ENCODE data around the gene ZNF784. TPM values are rescaled to one million over a fixed set of nuclear protein-coding genes. Genes with fewer than 3 reads are reported as not detected.
A peak's percentile ranks its signal among the peaks of the same experiment; 100 is the strongest.

ZNF784 gene
- total and polyA plus RNA-seq, 2 of the 4 experiments (the other 2 are of a cell fraction): 2.5 to 3.7 TPM

- 97% methylated on average over 30 of the region's 38 CpGs; no CpG with 5 or more reads in 1 of the 2 experiments for WGBS, 2 experiments (ENCODE audit: extremely low coverage in 2 of 2, insufficient read length in 1 of 2)
- H3K18ac ChIP-seq (ENCODE audit: low read depth, low read length): no peak overlapping the region
- no peak overlapping the region for H2AK9ac ChIP-seq (replicated peaks; ENCODE audit: low read depth, low read length, poor library complexity)
- no peak overlapping the region for H2BK5ac ChIP-seq (ENCODE audit: low read depth, low read length, poor library complexity, severe bottlenecking)
- peaks cover 35% of the 10 kb centered on the region for H4K20me1 ChIP-seq (ENCODE audit: insufficient read depth, low read length)
- no peak overlapping the region for H2BK120ac ChIP-seq (ENCODE audit: low read depth, low read length)
- TF ChIP-seq CHD1 (IDR thresholded peaks at IDR 0.05; ENCODE audit: low read depth, low read length) (no peak), RCOR1 (IDR thresholded peaks at IDR 0.05; ENCODE audit: insufficient replicate concordance, low read length) (no peak), MAZ (IDR thresholded peaks at IDR 0.05; ENCODE audit: borderline replicate concordance, low read depth, low read length) (no peak), RFX5 (IDR thresholded peaks at IDR 0.05; ENCODE audit: low read depth, low read length) (no peak), USF2 (IDR thresholded peaks at IDR 0.05; ENCODE audit: low read depth, low read length) (no peak), MAFK (IDR thresholded peaks at IDR 0.05; ENCODE audit: low read depth, low read length) (no peak), CTCF (conservative IDR thresholded peaks at IDR 0.05; ENCODE audit: low read depth, low read length) (no peak), POLR2A (IDR thresholded peaks at IDR 0.05; ENCODE audit: low read depth, low read length) (no peak), NFE2L2 (IDR thresholded peaks at IDR 0.05; ENCODE audit: low read depth, low read length) (no peak)
- no peak overlapping the region for H3K56ac ChIP-seq (ENCODE audit: extremely low read depth, insufficient read depth, low read length)
- intact Hi-C loops (cut with micrococcal nuclease): no loop called here
- no peaks in the 10 kb centered on the region for H3K9me3 ChIP-seq (ENCODE audit: control insufficient read depth, insufficient read depth, low read length)
- H3K23ac ChIP-seq (ENCODE audit: low read depth, low read length): no peak overlapping the region
- H3K79me1 ChIP-seq (ENCODE audit: low read depth in 1 of 2, low read length in 2 of 2): peaks cover 21 to 50% of the 10 kb centered on the region in 2 experiments
- no peak overlapping the region for H3K4me3 ChIP-seq (ENCODE audit: insufficient read depth, low read depth, low read length)
- DNase-seq: no peak
- ChIA-PET CTCF (no interaction called here), POLR2A (ENCODE audit: unreplicated experiment) (no interaction called here)
- H3K4me1 ChIP-seq (ENCODE audit: control insufficient read depth, insufficient read depth, low read length): peaks cover 13% of the 10 kb centered on the region
- H2BK15ac ChIP-seq (ENCODE audit: low read depth, low read length): no peak overlapping the region
- H3K9me1 ChIP-seq (ENCODE audit: insufficient read depth, low read length): peaks cover 20% of the 10 kb centered on the region
- dilution Hi-C loops (cut with HindIII; ENCODE audit: low sequenced_read_pairs, unreplicated experiment): no loop called here
- no peak overlapping the region for H4K8ac ChIP-seq (ENCODE audit: low read depth in 2 of 2, low read length in 2 of 2)
- no TSS peak for BruUV-seq (replicated peaks)
- no peak overlapping the region for H2BK20ac ChIP-seq (ENCODE audit: low read depth, low read length)
- no peak overlapping the region for H2AK5ac ChIP-seq (ENCODE audit: low read depth, low read length)
- H3K36me3 ChIP-seq (ENCODE audit: control insufficient read depth, insufficient read depth, low read length): peaks cover 40% of the 10 kb centered on the region
- no peaks in the 10 kb centered on the region for H3K27me3 ChIP-seq (ENCODE audit: control insufficient read depth, insufficient read depth, low read length)
- no peak overlapping the region for H3K9ac ChIP-seq (ENCODE audit: low read depth, low read length)
- H3K27ac ChIP-seq (ENCODE audit: insufficient read depth, low read length): no peak overlapping the region
- no peak overlapping the region for H4K91ac ChIP-seq (ENCODE audit: insufficient read depth, low read depth, low read length)
- H3K4me2 ChIP-seq (ENCODE audit: low read depth, low read length): no peak overlapping the region
- in situ Hi-C loops (cut with MboI; ENCODE audit: low sequenced_read_pairs): no loop called here
- no peak overlapping the region for H4K5ac ChIP-seq (ENCODE audit: low read depth, low read length)
- H2AFZ ChIP-seq (replicated peaks; ENCODE audit: low read length, poor library complexity): peak overlapping the region; percentile 58
- no peak overlapping the region for H3K4ac ChIP-seq (ENCODE audit: low read depth, low read length)
- H3K14ac ChIP-seq (replicated peaks; ENCODE audit: low read depth, low read length): no peak overlapping the region
- ATAC-seq (ENCODE audit: low read depth): no peak
These were observed 7.9 kb downstream of the ZNF784 start for GRCh38 chr19:55616395-55616875.

Data from IMR-90 (cell line).